Skeletal muscle satellite cell (primary cell): ENCODE data around the gene DMBX1. TPM values are rescaled to one million over a fixed set of nuclear protein-coding genes. Genes with fewer than 3 reads are reported as not detected.

Source experiments
- H3K27me3 ChIP-seq: 2 replicates; pipeline ENCODE4 v1.7.0; 2013; ENCODE audit warnings: low read length; ENCODE audit not compliant: control insufficient read depth, insufficient read depth
- H3K36me3 ChIP-seq: 2 replicates; pipeline ENCODE4 v1.7.0; 2013; ENCODE audit warnings: mild to moderate bottlenecking, control low read depth, low read length; ENCODE audit not compliant: insufficient read depth
- H3K4me1 ChIP-seq: 2 replicates; pipeline ENCODE4 v1.7.0; 2013; ENCODE audit warnings: low read length; ENCODE audit not compliant: control insufficient read depth, insufficient read depth
- H3K4me2 ChIP-seq: 2 replicates; pipeline ENCODE4 v1.7.0; 2013; ENCODE audit warnings: mild to moderate bottlenecking, low read length
- H3K4me3 ChIP-seq: 2 replicates; pipeline ENCODE4 v1.7.0; 2013; ENCODE audit warnings: low read length
- H3K9ac ChIP-seq: 2 replicates; pipeline ENCODE4 v1.7.0; 2013; ENCODE audit warnings: mild to moderate bottlenecking, low read depth, low read length, moderate library complexity
- H3K9me3 ChIP-seq: replicated peaks from 2 replicates; pipeline ENCODE4 v1.7.0; 2013; ENCODE audit warnings: mild to moderate bottlenecking, control low read depth, low read length
- total RNA-seq: library from RNA; depleted of rRNA; stranded (reverse); fragments of >200 nt; gene quantifications from 2 replicates; pipeline ENCODE4 v1.2.3, GENCODE V29; 2012; rRNA removed

DMBX1 gene
- not detected in 2 replicates for total RNA-seq

DNA sequence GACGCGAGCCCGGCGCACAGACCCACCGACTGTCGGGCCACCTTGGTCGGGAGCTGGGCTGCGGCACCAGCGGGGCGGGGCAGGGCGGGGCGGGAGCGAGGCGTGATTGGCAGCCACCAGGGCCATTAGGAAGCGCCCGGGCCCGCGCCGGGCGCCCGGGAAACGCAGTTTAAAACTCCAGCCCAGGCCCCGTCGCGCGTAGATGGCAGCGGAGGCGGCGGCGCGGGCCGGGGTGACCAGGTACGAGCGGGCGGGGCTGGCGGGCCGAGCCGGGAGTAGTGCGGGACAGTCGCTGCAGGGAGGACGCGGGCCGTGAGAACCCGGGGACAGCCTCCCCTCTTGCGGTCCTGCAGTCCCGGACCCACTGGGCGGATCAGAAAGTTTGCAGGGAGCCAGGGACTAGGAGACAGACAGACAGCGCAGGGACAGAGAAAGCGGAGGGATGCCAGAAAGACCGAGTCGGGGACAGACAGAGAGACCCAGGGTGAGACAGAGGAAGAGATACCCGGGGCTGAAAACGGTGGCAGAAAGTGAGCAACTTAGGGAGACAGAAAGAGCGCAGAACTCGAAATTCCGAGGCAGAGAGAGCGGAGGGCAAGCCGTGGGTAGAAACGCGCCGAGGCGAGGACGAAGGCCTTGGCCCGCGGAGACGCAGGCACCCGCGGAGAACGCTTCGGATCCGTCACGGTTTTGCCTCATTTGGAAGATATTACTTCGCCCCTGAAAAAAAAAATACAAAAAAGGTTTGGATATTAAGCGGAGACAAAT is at the start of gene DMBX1:
DMBX1 (plus strand) TSS at position 199 of the 768 bp plus-strand sequence. CDS start 17,175 bp downstream, outside the sequence.
- Histone ChIP-seq H3K9ac (no peak within 1 kb of the TSS), H3K4me2 (peak within 1 kb of the TSS; percentile 80), H3K9me3 (no peaks in the 10 kb centered on the region), H3K27me3 (peaks cover 92% of the 10 kb centered on the region), H3K36me3 (no peaks in the 10 kb centered on the region), H3K4me3 (peak within 1 kb of the TSS; percentile 64), H3K4me1 (peaks cover 10% of the 10 kb centered on the region)

DNA sequence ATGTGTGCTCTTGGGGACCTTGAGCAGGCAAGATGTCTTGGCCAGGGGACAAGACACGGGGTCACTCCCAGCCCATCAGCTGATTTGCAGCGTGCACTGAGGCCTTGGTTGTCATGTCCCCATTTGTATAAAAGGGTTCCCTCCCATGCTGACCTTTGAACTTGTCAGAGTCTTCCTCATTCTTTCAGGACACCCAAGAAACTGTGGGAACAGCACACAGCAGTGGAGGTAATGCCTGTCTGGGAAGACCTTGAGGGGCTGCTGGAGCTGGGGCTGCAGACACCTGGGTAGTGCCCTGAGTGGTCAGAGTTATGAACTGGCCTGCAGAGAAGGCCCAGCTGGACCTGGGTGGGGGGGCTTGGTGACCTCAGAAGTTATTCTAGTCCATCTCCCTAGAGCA is 49.2 kb upstream of the DMBX1 start:
- Histone ChIP-seq H3K36me3 (no peaks in the 10 kb centered on the region), H3K9ac (no peak overlapping the region), H3K27me3 (peaks cover 30% of the 10 kb centered on the region), H3K4me3 (no peak overlapping the region), H3K4me1 (peaks cover 3% of the 10 kb centered on the region), H3K4me2 (no peak overlapping the region), H3K9me3 (no peaks in the 10 kb centered on the region)

GRCh38 chr1:46442317-46443161 is 47.1 kb upstream of the DMBX1 start:
- Histone ChIP-seq H3K4me3 (peak overlapping the region; percentile 63), H3K27me3 (peaks cover 31% of the 10 kb centered on the region), H3K36me3 (no peaks in the 10 kb centered on the region), H3K9ac (peak overlapping the region; percentile 29), H3K9me3 (no peaks in the 10 kb centered on the region), H3K4me1 (peaks cover 3% of the 10 kb centered on the region), H3K4me2 (peak overlapping the region; percentile 81)

DNA sequence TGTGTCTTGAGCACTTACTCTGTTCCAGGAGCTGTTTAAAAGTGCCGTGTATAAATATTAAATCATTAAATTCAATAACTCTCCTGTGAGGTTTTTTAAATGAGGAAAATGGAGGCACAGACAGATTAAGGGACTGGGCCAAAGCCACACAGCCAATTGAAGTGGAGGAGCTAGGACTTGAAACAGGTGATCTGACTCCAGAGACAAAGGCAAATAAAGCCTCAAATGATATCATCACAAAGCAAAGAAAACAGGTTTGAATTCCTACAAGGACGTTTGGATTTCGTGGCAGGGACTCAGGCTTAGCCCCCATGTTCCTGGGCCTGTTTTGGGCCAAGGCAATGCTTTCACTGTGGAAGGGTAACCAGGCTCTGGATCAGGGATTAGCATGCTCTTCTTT is 45.2 kb upstream of the DMBX1 start:
- H3K4me1 ChIP-seq = peaks cover 3% of the 10 kb centered on the region
- no peaks in the 10 kb centered on the region for H3K36me3 ChIP-seq
- H3K4me3 ChIP-seq = no peak overlapping the region
- no peak overlapping the region for H3K4me2 ChIP-seq
- no peak overlapping the region for H3K9ac ChIP-seq
- no peaks in the 10 kb centered on the region for H3K9me3 ChIP-seq
- peaks cover 47% of the 10 kb centered on the region for H3K27me3 ChIP-seq

- Histone ChIP-seq H3K27me3 (peaks cover 60% of the 10 kb centered on the region), H3K4me1 (peaks cover 3% of the 10 kb centered on the region), H3K9ac (no peak overlapping the region), H3K4me3 (no peak overlapping the region), H3K36me3 (no peaks in the 10 kb centered on the region), H3K4me2 (no peak overlapping the region), H3K9me3 (no peaks in the 10 kb centered on the region)
Measured at GRCh38 chr1:46445773-46446256, 43.8 kb upstream of the DMBX1 start.

DNA sequence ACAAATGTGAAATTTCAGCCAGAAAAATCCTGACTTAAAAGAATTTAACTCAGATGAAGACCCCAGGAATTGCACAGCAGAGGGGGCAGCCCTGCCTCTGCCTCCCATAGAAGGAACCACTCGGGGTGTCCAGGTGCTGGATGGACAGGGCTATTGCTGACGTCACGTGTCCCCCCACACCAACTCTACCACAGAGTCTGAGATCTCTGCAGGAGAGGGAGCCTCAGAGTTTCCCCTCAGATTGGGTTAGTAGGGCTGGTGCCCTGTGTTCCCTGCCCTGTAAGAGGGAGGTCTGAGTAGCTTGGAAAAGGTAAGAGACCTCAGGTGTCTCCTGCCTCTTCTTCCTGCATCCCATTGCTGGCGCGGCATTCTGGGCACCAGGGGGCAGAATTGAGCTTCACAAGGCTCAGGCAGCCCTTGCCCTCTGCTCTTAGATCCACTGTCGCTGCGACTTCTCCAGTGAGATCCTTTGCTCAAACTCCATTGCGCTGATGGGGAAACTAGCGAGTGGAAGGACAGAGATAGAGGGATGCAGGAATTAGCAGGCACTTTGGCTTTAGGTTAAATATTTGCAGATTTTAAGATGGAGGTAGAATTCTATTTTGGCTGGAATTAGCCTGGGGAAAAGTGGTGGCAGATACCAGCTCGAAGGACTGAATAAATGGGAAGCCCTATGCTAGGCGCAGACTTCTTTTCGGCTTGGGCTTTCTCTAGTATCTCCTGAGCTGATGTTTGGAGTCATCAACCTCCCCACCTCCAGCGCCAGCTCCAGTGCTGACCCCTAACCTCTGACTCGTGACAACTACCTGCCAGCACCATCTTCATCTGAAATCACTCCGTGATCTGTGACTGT is 42.8 kb upstream of the DMBX1 start:
- Histone ChIP-seq H3K9ac (no peak overlapping the region), H3K9me3 (no peaks in the 10 kb centered on the region), H3K4me1 (peaks cover 3% of the 10 kb centered on the region), H3K4me2 (no peak overlapping the region), H3K4me3 (no peak overlapping the region), H3K36me3 (no peaks in the 10 kb centered on the region), H3K27me3 (peaks cover 71% of the 10 kb centered on the region)

DNA sequence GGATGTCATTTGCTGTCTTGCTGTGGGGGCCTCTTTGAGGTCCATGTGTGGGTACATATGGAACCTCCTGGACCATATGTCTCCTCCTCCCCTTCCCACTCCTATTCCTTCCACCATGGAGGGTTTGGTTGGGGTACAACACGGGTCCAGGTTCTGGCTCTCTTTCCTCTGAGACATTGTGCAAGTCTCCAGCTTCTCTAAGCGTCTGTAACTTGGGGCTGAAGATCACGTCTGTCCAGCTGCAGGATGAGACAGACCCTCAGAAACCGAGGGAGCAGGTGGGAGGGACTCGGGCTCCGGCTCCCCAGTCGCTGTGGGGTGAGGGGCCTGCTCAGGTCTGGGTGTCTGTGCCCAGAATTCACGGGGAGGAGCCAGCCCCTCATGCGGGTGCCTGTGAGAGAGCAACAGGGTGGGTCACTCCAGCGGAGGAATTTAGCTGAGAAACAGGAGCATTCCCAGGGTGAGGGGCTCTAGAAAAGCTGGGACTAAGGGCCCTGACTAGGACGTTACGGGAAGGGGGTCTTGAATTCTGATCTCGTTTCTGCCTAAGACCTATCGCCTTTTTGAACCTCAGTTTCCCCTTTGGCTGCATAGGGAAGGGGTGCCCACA is 42.0 kb upstream of the DMBX1 start:
- H3K9ac ChIP-seq = no peak overlapping the region
- no peaks in the 10 kb centered on the region for H3K9me3 ChIP-seq
- H3K4me2 ChIP-seq = no peak overlapping the region
- peaks cover 78% of the 10 kb centered on the region for H3K27me3 ChIP-seq
- no peaks in the 10 kb centered on the region for H3K36me3 ChIP-seq
- H3K4me3 ChIP-seq = peak overlapping the region; percentile 11
- no peaks in the 10 kb centered on the region for H3K4me1 ChIP-seq

GRCh38 chr1:46448109-46448911 is 41.3 kb upstream of the DMBX1 start:
- peaks cover 85% of the 10 kb centered on the region for H3K27me3 ChIP-seq
- peak overlapping the region; percentile 11 for H3K4me3 ChIP-seq
- H3K9ac ChIP-seq = no peak overlapping the region
- no peaks in the 10 kb centered on the region for H3K36me3 ChIP-seq
- H3K4me1 ChIP-seq = no peaks in the 10 kb centered on the region
- H3K9me3 ChIP-seq = no peaks in the 10 kb centered on the region
- H3K4me2 ChIP-seq = peak overlapping the region; percentile 59

DNA sequence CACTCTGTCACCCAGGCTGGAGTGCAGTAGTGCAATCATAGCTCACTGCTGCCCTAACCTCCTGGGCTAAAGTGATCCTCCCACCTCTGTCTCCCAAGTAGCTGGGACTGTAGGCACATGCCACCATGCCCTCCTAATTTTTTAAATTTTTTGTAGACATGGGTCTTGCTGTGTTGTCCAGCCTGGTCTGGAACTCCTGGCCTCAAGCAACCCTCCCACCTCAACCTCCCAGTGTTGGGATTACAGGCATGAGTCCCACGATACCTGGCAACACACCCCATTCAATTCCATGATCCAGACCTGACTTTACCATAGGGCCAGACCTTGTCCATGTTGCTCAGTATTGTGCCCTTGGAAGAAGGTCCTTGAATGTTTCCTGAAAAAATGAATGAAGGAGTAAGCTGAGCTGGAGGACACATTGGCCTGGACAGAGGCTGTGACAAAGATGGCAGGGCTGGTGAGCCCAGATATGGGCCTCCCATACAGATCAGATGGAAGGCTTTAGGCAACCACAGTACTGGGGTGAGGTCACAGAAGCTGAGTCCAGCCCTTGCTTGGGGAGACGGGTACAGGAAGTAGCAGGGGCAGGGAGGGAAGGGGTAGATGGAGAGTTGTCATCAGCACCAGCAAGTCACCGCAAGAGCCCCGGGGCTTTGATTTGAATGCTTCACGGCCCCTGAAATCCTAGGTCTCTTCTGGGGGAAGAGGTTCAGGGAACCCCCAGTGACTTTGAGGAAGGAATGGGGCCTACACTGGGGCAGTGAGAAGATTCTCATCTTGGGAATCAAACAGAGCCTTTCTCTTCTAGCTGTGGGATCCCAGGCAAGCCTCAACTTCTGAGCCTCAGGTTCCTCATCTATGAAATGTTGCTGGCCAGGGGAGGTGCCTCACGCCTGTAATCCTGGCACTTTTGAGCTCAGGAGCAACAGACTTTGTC is 40.1 kb upstream of the DMBX1 start:
- H3K4me2 ChIP-seq = no peak overlapping the region

More for the DNA sequence above, 40.1 kb upstream of the DMBX1 start:
- no peaks in the 10 kb centered on the region for H3K9me3 ChIP-seq
- no peak overlapping the region for H3K4me3 ChIP-seq
- no peak overlapping the region for H3K9ac ChIP-seq
- H3K36me3 ChIP-seq = no peaks in the 10 kb centered on the region
- no peaks in the 10 kb centered on the region for H3K4me1 ChIP-seq
- H3K27me3 ChIP-seq = peaks cover 94% of the 10 kb centered on the region
